DOHH2 (cell line): ENCODE data around the gene KRTAP4-6.
"Not testable (repeated sequence)": the region's sequence is repeated elsewhere in the genome, so short reads cannot be mapped to it uniquely, and the experiment has no call there.

ENCODE experiments used
- EZH2phosphoT487 ChIP-seq: fragments of 200-600 bp; sonication (generic); IDR thresholded peaks from 2 replicates; pipeline ENCODE4 v1.6.1; 2017; ENCODE audit warnings: borderline replicate concordance, mild to moderate bottlenecking, antibody characterized with exemption, low read length, moderate library complexity, mixed read lengths
- TF ChIP-seq, protein P1 (sequence below): fragments of 200-600 bp; sonication (generic); IDR thresholded peaks from one replicate; pipeline ENCODE4 v1.5.1; 2014; ENCODE audit warnings: antibody characterized with exemption, mild to moderate bottlenecking, low read depth, low read length; ENCODE audit not compliant: poor library complexity, severe bottlenecking

DNA sequence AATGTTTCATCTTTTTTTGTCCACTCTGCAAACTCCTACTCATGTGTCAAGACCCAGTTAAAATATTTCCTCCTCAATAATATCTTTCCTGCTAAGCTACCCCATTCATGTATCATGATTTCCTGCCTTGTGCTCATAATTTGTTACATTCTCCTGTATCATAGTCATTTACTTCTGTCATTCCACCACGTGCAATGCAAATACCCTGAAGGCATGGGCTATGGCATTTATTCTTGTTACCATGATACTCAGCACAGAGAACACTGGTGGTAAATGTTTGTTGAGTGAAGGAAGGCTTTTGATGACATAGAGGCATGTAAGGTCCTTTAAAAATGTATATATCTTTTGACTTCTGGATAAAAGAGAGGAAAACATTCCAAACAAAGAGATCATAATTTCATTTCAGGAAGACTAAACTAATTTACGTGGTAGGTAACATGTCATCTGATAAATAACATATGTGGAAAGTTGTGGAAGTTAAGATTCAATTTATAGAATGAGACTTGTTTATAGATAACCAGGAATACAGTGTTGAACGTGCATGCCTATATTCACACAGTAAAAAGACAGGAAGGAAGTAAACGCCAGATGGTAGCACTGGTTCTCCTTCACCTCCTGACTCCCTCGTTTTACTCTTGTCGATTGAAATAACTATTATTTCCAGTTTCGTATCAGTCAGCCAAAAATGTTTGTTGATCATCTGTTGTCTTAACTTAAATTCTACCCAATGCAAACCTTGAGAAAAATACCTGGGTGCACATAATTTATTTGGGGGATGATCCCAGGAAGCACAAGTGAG lies 40.5 kb downstream of the KRTAP4-6 start:
- TF ChIP-seq, protein P1, sequence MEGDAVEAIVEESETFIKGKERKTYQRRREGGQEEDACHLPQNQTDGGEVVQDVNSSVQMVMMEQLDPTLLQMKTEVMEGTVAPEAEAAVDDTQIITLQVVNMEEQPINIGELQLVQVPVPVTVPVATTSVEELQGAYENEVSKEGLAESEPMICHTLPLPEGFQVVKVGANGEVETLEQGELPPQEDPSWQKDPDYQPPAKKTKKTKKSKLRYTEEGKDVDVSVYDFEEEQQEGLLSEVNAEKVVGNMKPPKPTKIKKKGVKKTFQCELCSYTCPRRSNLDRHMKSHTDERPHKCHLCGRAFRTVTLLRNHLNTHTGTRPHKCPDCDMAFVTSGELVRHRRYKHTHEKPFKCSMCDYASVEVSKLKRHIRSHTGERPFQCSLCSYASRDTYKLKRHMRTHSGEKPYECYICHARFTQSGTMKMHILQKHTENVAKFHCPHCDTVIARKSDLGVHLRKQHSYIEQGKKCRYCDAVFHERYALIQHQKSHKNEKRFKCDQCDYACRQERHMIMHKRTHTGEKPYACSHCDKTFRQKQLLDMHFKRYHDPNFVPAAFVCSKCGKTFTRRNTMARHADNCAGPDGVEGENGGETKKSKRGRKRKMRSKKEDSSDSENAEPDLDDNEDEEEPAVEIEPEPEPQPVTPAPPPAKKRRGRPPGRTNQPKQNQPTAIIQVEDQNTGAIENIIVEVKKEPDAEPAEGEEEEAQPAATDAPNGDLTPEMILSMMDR, result not testable (repeated sequence)
- TF ChIP-seq EZH2phosphoT487, result not testable (repeated sequence)
